Measurements from ENCODE around the gene ZNF189. TPM values are rescaled to one million over a fixed set of nuclear protein-coding genes. Genes with fewer than 3 reads are reported as not detected.
A peak's percentile ranks its signal among the peaks of the same experiment; 100 is the strongest.

Gene ZNF189
- polyA plus RNA-seq, 2 of the 4 experiments (the other 2 are of a cell fraction) = 8.8 to 13.9 TPM

- TF ChIP-seq FOSL2 (IDR thresholded peaks at IDR 0.05) (no peak), FOSL2 (CRISPR knock-in tag; IDR thresholded peaks at IDR 0.05) (peak; percentile 84), BHLHE40 (IDR thresholded peaks at IDR 0.05; ENCODE audit: low read depth, low read length) (no peak), TP53 (CRISPR knock-in tag; IDR thresholded peaks at IDR 0.05) (no peak), HMGXB4 (CRISPR knock-in tag; IDR thresholded peaks at IDR 0.05; ENCODE audit: borderline replicate concordance) (no peak), ELK1 (IDR thresholded peaks at IDR 0.05; ENCODE audit: low read depth, low read length) (no peak), HOXB5 (CRISPR knock-in tag; IDR thresholded peaks at IDR 0.05) (no peak), ATOH8 (CRISPR knock-in tag; IDR thresholded peaks at IDR 0.05; ENCODE audit: low read depth) (no peak), CEBPB (IDR thresholded peaks at IDR 0.05) (no peak), JUNB (IDR thresholded peaks at IDR 0.05) (peak; percentile 58), ZNF302 (CRISPR knock-in tag; IDR thresholded peaks at IDR 0.05) (no peak), RAD21 (conservative IDR thresholded peaks at IDR 0.05 in 1 of 2, IDR thresholded peaks at IDR 0.05 in 1 of 2) (peak in 1 of 2 experiments; percentile 28; a peak in 2 of 5 replicates), HOXA7 (CRISPR knock-in tag; IDR thresholded peaks at IDR 0.05) (no peak), ZFP36 (IDR thresholded peaks at IDR 0.05; ENCODE audit: borderline replicate concordance, partially characterized antibody) (no peak), EP300 (IDR thresholded peaks at IDR 0.05) (peak in 1 of 2 experiments; percentile 34; a peak in 1 of 5 replicates)
These were observed 32.5 kb upstream of the ZNF189 start (continued) for GRCh38 chr9:101366038-101366756.

- Histone ChIP-seq H3K4me1 (peaks cover 62% of the 10 kb centered on the region), H3K27ac (peak overlapping the region; percentile 95 to 99), H3K4me2 (peak overlapping the region; percentile 77; the same call in 2 of the 3 replicates), H3K9me3 (0 out of 3 replicates have a peak, but pooled peaks cover 3% of the 10 kb centered on the region), H3K4me3 (no peak overlapping the region)
- no peak for DNase-seq (ENCODE audit: low read depth in 1 of 2, low spot score in 1 of 2)
- WGBS (ENCODE audit: missing lambda C conversion rate) = 78% methylated on average over 3 of the region's 3 CpGs
- TF ChIP-seq KDM5A (IDR thresholded peaks at IDR 0.05) = no peak
- no peak for TF ChIP-seq BHLHE40 (IDR thresholded peaks at IDR 0.05; ENCODE audit: low read depth, low read length)
- TF ChIP-seq MAX (IDR thresholded peaks at IDR 0.05) = no peak
- no peak for TF ChIP-seq RNF2 (IDR thresholded peaks at IDR 0.05; ENCODE audit: borderline replicate concordance, low read depth)
- TF ChIP-seq NFE2L2 (conservative IDR thresholded peaks at IDR 0.05; ENCODE audit: low read length) = no peak
- TF ChIP-seq CBX2 (IDR thresholded peaks at IDR 0.05; ENCODE audit: borderline replicate concordance, low read depth) = no peak
- no peak for TF ChIP-seq SREBF2 (IDR thresholded peaks at IDR 0.05)
- ATAC-seq = peak in 1 of 2 experiments; percentile 11; a peak in 2 of 6 replicates
- ChIA-PET POLR2A (interaction anchor here (0.7 to 1.4 kb wide), 3 partner anchors 19 to 41 kb away, joined by 3 to 7 read pairs (median 4); no protein-coding TSS in a partner anchor), CTCF (interaction anchor here (0.7 to 1.8 kb wide), 4 partner anchors 11 to 55 kb away, joined by 3 to 6 read pairs (median 4); no protein-coding TSS in a partner anchor)
- peak; percentile 94 for FAIRE-seq
These were observed 31.3 kb upstream of the ZNF189 start for GRCh38 chr9:101367323-101367722.

Measured in A549 (cell line).